K562 (cell line): Measurements from ENCODE around the gene ACSF3. TPM values are rescaled to one million over a fixed set of nuclear protein-coding genes. Genes with fewer than 3 reads are reported as not detected.

Experiments
- ATAC-seq: fragments of 200-7000 bp; cut with Tn5 transposase; 3 replicates; pipeline ENCODE4 v1.9.1; 2020; ENCODE audit warnings: moderate library complexity
- BruUV-seq: library from RNA; stranded (reverse); fragments of 400-500 nt; replicated peaks from 2 replicates; lab custom pipeline; 2021; lab: Mats Ljungman, UMichigan
- CTCF ChIA-PET: fragments of 300-600 bp; formaldehyde crosslinking; extraction: SDS; loops from one replicate; lab custom pipeline; 2021; ENCODE audit warnings: low intra/inter-chr PET ratio; lab: Yijun Ruan, JAX
- POLR2A ChIA-PET: fragments of 300-600, 350-650 bp; sonication (Branson Sonifier 250); formaldehyde crosslinking; extraction: SDS; loops from one replicate; lab custom pipeline; 2021; ENCODE audit warnings: antibody characterized with exemption, inconsistent platforms; lab: Yijun Ruan, JAX
- DNase-seq, 4 experiments: peaks; one replicate each; pipeline versions ENCODE4 v3.0.0 to v3.0.0-alpha.2; 2011 to 2018; ENCODE audit warnings: low spot score in 3 of 4, mixed read lengths in 3 of 4; ENCODE audit errors: extremely low read depth in 1 of 4
- FAIRE-seq: peaks from 2 replicates; lab custom pipeline; 2011; peaks lifted over from hg19 to GRCh38; lab: Jason Lieb, UNC
- H2AFZ ChIP-seq: 2 replicates; pipeline ENCODE4 v1.6.0; 2011; ENCODE audit warnings: low read depth, low read length, control low read depth, inconsistent platforms
- H3K27ac ChIP-seq: fragments of 200-600 bp; 3 replicates; pipeline ENCODE4 v1.8.0; 2011; ENCODE audit warnings: low read depth, mild to moderate bottlenecking, control low read depth, inconsistent platforms, low read length, moderate library complexity, mixed read lengths; ENCODE audit errors: extremely low read depth
- H3K27me3 ChIP-seq, 2 experiments: fragments of 300-600 bp in 1 of 2; 2 replicates in 1 of 2; 3 replicates in 1 of 2; pipeline versions ENCODE4 v1.6.0 to v1.8.0; 2011; ENCODE audit warnings: inconsistent platforms in 2 of 2, low read length in 2 of 2, mild to moderate bottlenecking in 1 of 2, mixed read lengths in 1 of 2, moderate library complexity in 1 of 2; ENCODE audit not compliant: control insufficient read depth in 2 of 2, insufficient read depth in 2 of 2
- H3K36me3 ChIP-seq: fragments of 300-600 bp; 3 replicates; pipeline ENCODE4 v1.8.0; 2011; ENCODE audit warnings: mild to moderate bottlenecking, low read length, inconsistent platforms; ENCODE audit not compliant: control insufficient read depth, insufficient read depth
- H3K4me1 ChIP-seq, 2 experiments: fragments of 200-600 bp in 1 of 2; replicated peaks in 1 of 2; 2 replicates in 1 of 2; 3 replicates in 1 of 2; pipeline versions ENCODE4 v1.5.1 to v1.8.0; 2011; ENCODE audit warnings: inconsistent platforms in 2 of 2, low read length in 2 of 2, mild to moderate bottlenecking in 1 of 2, mixed read lengths in 1 of 2, moderate library complexity in 1 of 2; ENCODE audit not compliant: control insufficient read depth in 2 of 2, insufficient read depth in 2 of 2
- H3K4me2 ChIP-seq: 2 replicates; pipeline ENCODE4 v1.6.1; 2011; ENCODE audit warnings: low read length, control low read depth, inconsistent platforms, mixed read lengths; ENCODE audit not compliant: insufficient read depth
- H3K4me3 ChIP-seq: fragments of 200-600 bp; sonication (generic), shearing (Covaris generic); 2 replicates; pipeline ENCODE4 v1.5.1; 2016; ENCODE audit warnings: control low read depth, inconsistent platforms
- H3K79me2 ChIP-seq: fragments of 200-600 bp; 3 replicates; pipeline ENCODE4 v1.8.0; 2011; ENCODE audit warnings: low read length, inconsistent platforms; ENCODE audit not compliant: control insufficient read depth, insufficient read depth
- H3K9ac ChIP-seq, 2 experiments: 2 replicates each; pipeline versions ENCODE4 v1.6.0 to v1.6.1; 2011; ENCODE audit warnings: low read depth in 2 of 2, low read length in 2 of 2, control low read depth in 1 of 2, inconsistent platforms in 1 of 2, mild to moderate bottlenecking in 1 of 2, mixed read lengths in 1 of 2; ENCODE audit not compliant: insufficient read depth in 1 of 2
- H3K9me1 ChIP-seq: one replicate; pipeline ENCODE4 v1.6.0; 2011; ENCODE audit warnings: inconsistent platforms, mild to moderate bottlenecking, low read length, moderate library complexity; ENCODE audit not compliant: control insufficient read depth, insufficient read depth
- H3K9me3 ChIP-seq: replicated peaks from 2 replicates; pipeline ENCODE4 v1.5.1; 2011; ENCODE audit warnings: low read depth, low read length, inconsistent platforms; ENCODE audit not compliant: control insufficient read depth, insufficient read depth
- H4K20me1 ChIP-seq: replicated peaks from 2 replicates; pipeline ENCODE4 v1.6.1; 2011; ENCODE audit warnings: low read length, inconsistent platforms, mixed read lengths; ENCODE audit not compliant: control insufficient read depth, insufficient read depth
- ARID4B ChIP-seq: sonication (generic); formaldehyde crosslinking; IDR thresholded peaks from 2 replicates; pipeline ENCODE4 v1.8.0; 2022; ENCODE audit warnings: mild to moderate bottlenecking, missing genetic modification reagents
- POLR2G ChIP-seq: fragments of 200-400 bp; formaldehyde crosslinking; IDR thresholded peaks from 2 replicates; pipeline ENCODE4 v1.6.1; 2017; ENCODE audit warnings: low read depth, mild to moderate bottlenecking, antibody characterized with exemption, low read length, moderate library complexity
- RBFOX2 ChIP-seq: fragments of 200-400 bp; formaldehyde crosslinking; IDR thresholded peaks from 2 replicates; pipeline ENCODE4 v1.6.1; 2017; ENCODE audit warnings: low read depth, mild to moderate bottlenecking, low read length, moderate library complexity
- ZBED1 ChIP-seq: IDR thresholded peaks from 2 replicates; pipeline ENCODE4 v1.6.1; 2014
- ZNF280B ChIP-seq: fragments of 250-450 bp; sonication (Bioruptor Pico); IDR thresholded peaks from 2 replicates; pipeline ENCODE4 v1.5.1; 2021; ENCODE audit warnings: mild to moderate bottlenecking
- WGBS: fragments of 100-300 bp; shearing (Covaris generic); methylation state at CpG from one replicate; pipeline ENCODE4 v1.1.6; 2016; ENCODE audit warnings: low coverage, mixed read lengths; ENCODE audit not compliant: insufficient coverage; ENCODE audit errors: missing lambda C conversion rate; 5-methylcytosine and 5-hydroxymethylcytosine counted together
- in situ Hi-C: fragments of 300-500 bp; cut with MboI; formaldehyde crosslinking; loops from 4 replicates; pipeline ENCODE4 v1.15.0; 2018; ENCODE audit warnings: inconsistent platforms, mixed read lengths
- intact Hi-C: fragments of 100-400 bp; cut with micrococcal nuclease; formaldehyde crosslinking; loops from 2 replicates; pipeline ENCODE4 v1.14.2; 2022
- polyA plus RNA-seq, 8 experiments: library from polyadenylated mRNA; depleted of rRNA in 4 of 8; stranded (reverse) in 5 of 8; unstranded in 3 of 8; fragments of >200 nt; fragmentation: Nextera tagmentation in 2 of 8; fragmentation: Illumina TruSeq in 1 of 8; extraction: Ambion mirVana in 2 of 8; extraction: Trizol in 1 of 8; gene quantifications; 2 replicates each; pipeline versions ENCODE4 v1.2.1 to v1.2.3, GENCODE V29; 2011 to 2014; ENCODE audit warnings: inconsistent platforms in 1 of 8, missing spikeins in 1 of 8
- total RNA-seq, 7 experiments: library from RNA; depleted of rRNA in 6 of 7; stranded (reverse); fragments of >200 nt in 6 of 7; fragmentation: Illumina TruSeq in 2 of 7; extraction: Trizol in 2 of 7; gene quantifications; 2 replicates each; pipeline versions ENCODE4 v1.2.1 to v1.2.3, GENCODE V29; 2011 to 2021; ENCODE audit warnings: low replicate concordance in 1 of 7

The ACSF3 gene
- total and polyA plus RNA-seq, 9 of the 15 experiments (the other 6 are each of a cell fraction or from before 2014, with no cell fraction given), result 0.77 to 32.8 (median 14.7) TPM

GRCh38 chr16:89096768-89097391 is 3.2 kb downstream of the ACSF3 start:
- Histone ChIP-seq H3K9me3 (no peaks in the 10 kb centered on the region), H3K27me3 (no peaks in the 10 kb centered on the region), H3K9me1 (peaks cover 5% of the 10 kb centered on the region), H4K20me1 (peaks cover 12% of the 10 kb centered on the region; the same call in 1 of the 2 replicates), H3K4me1 (peaks cover 28 to 84% of the 10 kb centered on the region in 2 experiments; a peak in 4 of 5 replicates), H3K4me2 (no peak overlapping the region), H3K36me3 (peaks cover 42% of the 10 kb centered on the region; the same call in 2 of the 3 replicates), H2AFZ (no peak overlapping the region), H3K9ac (peak overlapping the region in 1 of 2 experiments; percentile 70; a peak in 2 of 4 replicates), H3K27ac (no peak overlapping the region), H3K79me2 (peaks cover 60% of the 10 kb centered on the region), H3K4me3 (no peak overlapping the region)
- FAIRE-seq, result no peak
- ChIA-PET POLR2A (interaction anchor here (0.7 to 1.3 kb wide), 4 partner anchors 9 to 113 kb away, joined by 3 to 4 read pairs (median 4); no protein-coding TSS in a partner anchor), CTCF (no interaction called here)
- 85% methylated on average over 21 of the region's 24 CpGs for WGBS
- BruUV-seq, result no TSS peak
- in situ Hi-C loops (no loop called here), intact Hi-C loops (no loop called here)
- no peak for ATAC-seq
- TF ChIP-seq ZNF280B, result no peak
- TF ChIP-seq RBFOX2, result peak; percentile 2; the same call in 1 of the 2 replicates
- no peak for TF ChIP-seq ZBED1
- TF ChIP-seq POLR2G, result 0 out of 2 replicates have a peak, but pooled peaks have one; percentile 23
- 0 out of 2 replicates have a peak, but pooled peaks have one; percentile 28 for TF ChIP-seq ARID4B (CRISPR knock-in tag)
- DNase-seq, result no peak
